Lower leg skin (tissue), 4 donors: ENCODE results near the gene SPATA3. TPM values are rescaled to one million over a fixed set of nuclear protein-coding genes. Genes with fewer than 3 reads are reported as not detected.

Experiments
- DNase-seq, 2 donors: peaks; one replicate each; pipeline ENCODE4 v3.0.0-alpha.2; 2019; ENCODE audit warnings: low spot score in 2 of 2
- H3K4me3 ChIP-seq: fragments of 200-600 bp; sonication (generic); 2 replicates; pipeline ENCODE4 v1.5.1; 2017; ENCODE audit warnings: mild to moderate bottlenecking, low read depth; ENCODE audit not compliant: poor library complexity, severe bottlenecking
- CTCF ChIP-seq, 3 donors: fragments of 450-650 bp; IDR thresholded peaks; one replicate each; pipeline ENCODE4 v1.5.1; 2016; ENCODE audit warnings: antibody characterized with exemption in 3 of 3, mild to moderate bottlenecking in 3 of 3, moderate library complexity in 2 of 3
- POLR2A ChIP-seq, 2 donors: fragments of 450-650 bp; IDR thresholded peaks; one replicate each; pipeline ENCODE4 v1.6.1; 2016 to 2017; ENCODE audit warnings: antibody characterized with exemption in 2 of 2, mild to moderate bottlenecking in 1 of 2, moderate library complexity in 1 of 2
- WGBS, 2 donors: methylation state at CpG; one replicate each; pipeline ENCODE4 v1.1.5; 2018; 5-methylcytosine and 5-hydroxymethylcytosine counted together
- intact Hi-C: fragments of 100-400 bp; cut with DNase I; formaldehyde crosslinking; loops from one replicate; pipeline ENCODE4 v1.15.0; 2023; ENCODE audit warnings: low total_unique reads
- total RNA-seq, 4 donors: library from RNA; depleted of rRNA; stranded (reverse); fragments of >200 nt; gene quantifications; one replicate each; pipeline ENCODE4 v1.1.0, GENCODE V29; 2016

SPATA3 gene
- total RNA-seq, 4 donors from 2014 or later: 0.25 TPM; not detected in 3

- 86% methylated on average over 8 of the region's 8 CpGs for WGBS, 2 donors
Measured at GRCh38 chr2:230981704-230982103, 14.2 kb upstream of the SPATA3 start.

GRCh38 chr2:230982126-230982525 lies 13.8 kb upstream of the SPATA3 start:
- intact Hi-C loops: no loop called here
- DNase-seq: peak in 1 of 2 donors; percentile 2
- H3K4me3 ChIP-seq: no peak overlapping the region
- WGBS, 2 donors: 85 to 90% methylated on average over 5 of the region's 5 CpGs
- TF ChIP-seq CTCF (IDR thresholded peaks at IDR 0.05): no peak
- no peak for TF ChIP-seq POLR2A (IDR thresholded peaks at IDR 0.05)

More at GRCh38 chr2:230981704-230982103, 14.2 kb upstream of the SPATA3 start:
- intact Hi-C loops: no loop called here
- TF ChIP-seq CTCF (IDR thresholded peaks at IDR 0.05) (no peak), POLR2A (IDR thresholded peaks at IDR 0.05) (no peak)
- no peak overlapping the region for H3K4me3 ChIP-seq
- DNase-seq: peak in 1 of 2 donors; percentile 76

- no peak overlapping the region for H3K4me3 ChIP-seq
- peak in 1 of 2 donors; percentile 10 for DNase-seq
- intact Hi-C loops: no loop called here
- 87 to 90% methylated on average over 3 of the region's 3 CpGs for WGBS, 2 donors
- no peak for TF ChIP-seq CTCF (IDR thresholded peaks at IDR 0.05)
- no peak for TF ChIP-seq POLR2A (IDR thresholded peaks at IDR 0.05)
Measured at GRCh38 chr2:230982528-230982927, 13.4 kb upstream of the SPATA3 start.

- TF ChIP-seq POLR2A (IDR thresholded peaks at IDR 0.05) (no peak), CTCF (IDR thresholded peaks at IDR 0.05) (no peak)
- intact Hi-C loops: no loop called here
- no peak overlapping the region for H3K4me3 ChIP-seq
- DNase-seq: peak in 1 of 2 donors; percentile 54
- 90 to 94% methylated on average over 6 of the region's 6 CpGs for WGBS, 2 donors
Measured at GRCh38 chr2:230983566-230983965, 12.4 kb upstream of the SPATA3 start.

- intact Hi-C loops: loop anchor here (5.0 kb wide), 1 partner anchor 157 kb away; no protein-coding TSS in a partner anchor
- TF ChIP-seq CTCF (IDR thresholded peaks at IDR 0.05): no peak
- no peak for TF ChIP-seq POLR2A (IDR thresholded peaks at IDR 0.05)
- WGBS, 2 donors: 89 to 90% methylated on average over 13 of the region's 13 CpGs
- peak in 1 of 2 donors; percentile 64 for DNase-seq
- no peak overlapping the region for H3K4me3 ChIP-seq
Measured at GRCh38 chr2:230984393-230985220, 11.3 kb upstream of the SPATA3 start.
